B cell (primary cell): Measurements from ENCODE around the gene LPCAT4. TPM values are rescaled to one million over a fixed set of nuclear protein-coding genes. Genes with fewer than 3 reads are reported as not detected.

ENCODE experiments used
- ATAC-seq: fragments of 200-7000 bp; cut with Tn5 transposase; one replicate; pipeline ENCODE4 v1.10.0; 2021; ENCODE audit warnings: low read depth, mild to moderate bottlenecking, moderate number of reproducible peaks, moderate library complexity
- CTCF ChIA-PET: fragments of 350-600 bp; sonication (Branson Sonifier 250); formaldehyde crosslinking; loops from one replicate; lab custom pipeline; 2021; ENCODE audit warnings: antibody characterized with exemption, inconsistent platforms; lab: Charles Lee
- POLR2A ChIA-PET: fragments of 350-600 bp; sonication (Branson Sonifier 250); formaldehyde crosslinking; loops from one replicate; lab custom pipeline; 2021; ENCODE audit warnings: antibody characterized with exemption; lab: Charles Lee
- DNase-seq: peaks from one replicate; pipeline ENCODE4 v3.0.0; 2013
- H2AFZ ChIP-seq: 2 replicates; pipeline ENCODE4 v1.6.1; 2012; ENCODE audit warnings: mild to moderate bottlenecking, low read depth, low read length; ENCODE audit not compliant: insufficient read depth, poor library complexity, severe bottlenecking
- H3K27ac ChIP-seq, 2 donors: 1 replicate in 1 of 2; 2 replicates in 1 of 2; pipeline ENCODE4 v1.5.1; 2012 to 2013; ENCODE audit warnings: low read length in 2 of 2, mild to moderate bottlenecking in 2 of 2, moderate library complexity in 1 of 2
- H3K27me3 ChIP-seq, 4 experiments: fragments of 200-600 bp in 1 of 4; sonication (generic) in 1 of 4; replicated peaks in 1 of 4; 1 replicate in 2 of 4; 2 replicates in 2 of 4; pipeline versions ENCODE4 v1.6.1 to v1.7.0; 2013 to 2016; ENCODE audit warnings: low read length in 3 of 4, mild to moderate bottlenecking in 2 of 4, mixed read lengths in 1 of 4, moderate library complexity in 1 of 4; ENCODE audit not compliant: insufficient read depth in 4 of 4, control insufficient read depth in 3 of 4; ENCODE audit errors: control extremely low read depth in 1 of 4
- H3K36me3 ChIP-seq, 2 experiments: replicated peaks in 1 of 2; 1 replicate in 1 of 2; 2 replicates in 1 of 2; pipeline versions ENCODE4 v1.6.1 to v1.7.1; 2013; ENCODE audit warnings: low read length in 1 of 2; ENCODE audit not compliant: insufficient read depth in 2 of 2, control insufficient read depth in 1 of 2; ENCODE audit errors: control extremely low read depth in 1 of 2, extremely low read depth in 1 of 2
- H3K4me1 ChIP-seq, 2 donors: fragments of 200-600 bp in 1 of 2; sonication (generic) in 1 of 2; 1 replicate in 1 of 2; 2 replicates in 1 of 2; pipeline versions ENCODE4 v1.5.1 to v1.6.1; 2013 to 2017; ENCODE audit warnings: low read length in 2 of 2; ENCODE audit not compliant: control insufficient read depth in 2 of 2, insufficient read depth in 2 of 2
- H3K4me2 ChIP-seq: replicated peaks from 2 replicates; pipeline ENCODE3; 2012; ENCODE audit warnings: mild to moderate bottlenecking, low read depth, low read length; ENCODE audit not compliant: poor library complexity, severe bottlenecking
- H3K4me3 ChIP-seq, 5 experiments: fragments of 200-600 bp in 1 of 5; sonication (generic) in 1 of 5; 1 replicate in 3 of 5; 2 replicates in 2 of 5; pipeline versions ENCODE4 v1.5.1 to v1.7.0; 2011 to 2016; ENCODE audit warnings: low read length in 4 of 5, mild to moderate bottlenecking in 4 of 5, low read depth in 2 of 5, control low read depth in 1 of 5, moderate library complexity in 1 of 5; ENCODE audit not compliant: insufficient read depth in 1 of 5; ENCODE audit errors: control extremely low read depth in 1 of 5, extremely low read depth in 1 of 5
- H3K79me2 ChIP-seq: fragments of 200-600 bp; sonication (generic); one replicate; pipeline ENCODE4 v1.6.0; 2016; ENCODE audit warnings: low read length; ENCODE audit not compliant: control insufficient read depth, insufficient read depth
- H3K9ac ChIP-seq: fragments of 200-600 bp; sonication (generic); 2 replicates; pipeline ENCODE4 v1.6.1; 2017; ENCODE audit warnings: mild to moderate bottlenecking, low read length, moderate library complexity
- H3K9me3 ChIP-seq, 3 donors: one replicate each; pipeline versions ENCODE4 v1.6.1 to v1.7.1; 2013; ENCODE audit warnings: low read length in 2 of 3; ENCODE audit not compliant: control insufficient read depth in 2 of 3, insufficient read depth in 1 of 3; ENCODE audit errors: control extremely low read depth in 1 of 3
- H4K20me1 ChIP-seq: 2 replicates; pipeline ENCODE4 v1.6.0; 2012; ENCODE audit warnings: mild to moderate bottlenecking, low read length; ENCODE audit not compliant: insufficient read depth, control insufficient read depth, poor library complexity, severe bottlenecking
- H3K27ac Mint-ChIP-seq: one replicate; pipeline ENCODE4 v1.8.0; 2021; ENCODE audit warnings: mixed read lengths
- H3K27me3 Mint-ChIP-seq: one replicate; pipeline ENCODE4 v1.8.0; 2021; ENCODE audit warnings: mixed read lengths
- H3K4me1 Mint-ChIP-seq: one replicate; pipeline ENCODE4 v1.8.0; 2021; ENCODE audit warnings: mixed read lengths
- H3K4me3 Mint-ChIP-seq: one replicate; pipeline ENCODE4 v1.8.0; 2021; ENCODE audit warnings: mixed read lengths
- H3K9me3 Mint-ChIP-seq: one replicate; pipeline ENCODE4 v1.8.0; 2022; ENCODE audit warnings: mixed read lengths; ENCODE audit not compliant: insufficient read depth
- CTCF ChIP-seq: fragments of 200-600 bp; IDR thresholded peaks from one replicate; pipeline ENCODE4 v1.8.0; 2022; ENCODE audit warnings: antibody characterized with exemption, mild to moderate bottlenecking
- EZH2 ChIP-seq: IDR thresholded peaks from 2 replicates; pipeline ENCODE4 v1.6.1; 2012; ENCODE audit warnings: borderline replicate concordance, low read depth, mild to moderate bottlenecking, moderate library complexity, low read length; ENCODE audit not compliant: insufficient read depth, poor library complexity, severe bottlenecking
- WGBS: methylation state at CpG from one replicate; pipeline ENCODE4 v1.1.5; 2013; ENCODE audit warnings: missing lambda C conversion rate; ENCODE audit not compliant: insufficient coverage; 5-methylcytosine and 5-hydroxymethylcytosine counted together
- intact Hi-C: fragments of 100-400 bp; cut with micrococcal nuclease; formaldehyde crosslinking; loops from one replicate; pipeline ENCODE4 v1.10.0; 2022
- polyA plus RNA-seq: library from polyadenylated mRNA; depleted of rRNA; stranded (reverse); fragments of >200 nt; gene quantifications from 2 replicates; pipeline ENCODE4 v1.2.3, GENCODE V29; 2012
- total RNA-seq, 2 donors: library from RNA; stranded (reverse); fragments of 120-200 nt in 1 of 2; gene quantifications; 1 replicate in 1 of 2; 2 replicates in 1 of 2; pipeline versions ENCODE4 v1.2.3 to v1.2.4, GENCODE V29; 2013 to 2022

The LPCAT4 gene
- total and polyA plus RNA-seq, 2 donors (not counting 1 experiment from before 2014, with no cell fraction given), result 64.2 to 76.3 TPM

- TF ChIP-seq EZH2 (no peak), CTCF (no peak)
- ChIA-PET POLR2A (no interaction called here), CTCF (interaction anchor here (1.6 kb wide), 1 partner anchor 120 kb away, joined by 3 read pairs; no protein-coding TSS in a partner anchor)
- Histone ChIP-seq H4K20me1 (peaks cover 15% of the 10 kb centered on the region), H3K9me3 (no peaks in the 10 kb centered on the region), H3K27ac (no peak overlapping the region), H3K36me3 (peaks cover 0 to 22% of the 10 kb centered on the region in 2 experiments), H3K4me2 (no peak overlapping the region), H3K27me3 (no peaks in the 10 kb centered on the region), H2AFZ (no peak overlapping the region), H3K9ac (no peak overlapping the region), H3K79me2 (peaks cover 18% of the 10 kb centered on the region), H3K4me1 (peaks cover 9 to 12% of the 10 kb centered on the region in 2 donors), H3K4me3 (no peak overlapping the region)
- 88% methylated on average over 4 of the region's 10 CpGs for WGBS
- Mint-ChIP-seq H3K27ac (no peak overlapping the region), H3K4me1 (peaks cover 18% of the 10 kb centered on the region), H3K9me3 (no peaks in the 10 kb centered on the region), H3K27me3 (no peaks in the 10 kb centered on the region), H3K4me3 (no peak overlapping the region)
- intact Hi-C loops, result no loop called here
- ATAC-seq (no peak), DNase-seq (no peak)
These were observed 4.8 kb downstream of the LPCAT4 start for GRCh38 chr15:34362047-34362773.

GRCh38 chr15:34361278-34361677 lies 5.7 kb downstream of the LPCAT4 start:
- Histone ChIP-seq H3K9ac (no peak overlapping the region), H3K9me3 (no peaks in the 10 kb centered on the region), H4K20me1 (peaks cover 15% of the 10 kb centered on the region), H3K36me3 (peaks cover 0 to 22% of the 10 kb centered on the region in 2 experiments), H3K79me2 (peaks cover 17% of the 10 kb centered on the region), H2AFZ (no peak overlapping the region), H3K27ac (no peak overlapping the region), H3K4me3 (no peak overlapping the region), H3K4me1 (peaks cover 9 to 12% of the 10 kb centered on the region in 2 donors), H3K27me3 (no peaks in the 10 kb centered on the region), H3K4me2 (no peak overlapping the region)
- intact Hi-C loops, result no loop called here
- H3K9me3 Mint-ChIP-seq, result no peaks in the 10 kb centered on the region
- ChIA-PET CTCF (interaction anchor here (1.6 kb wide), 1 partner anchor 119 kb away, joined by 3 read pairs; no protein-coding TSS in a partner anchor), POLR2A (interaction anchor here (0.6 kb wide), 1 partner anchor 28 kb away, joined by 9 read pairs; no protein-coding TSS in a partner anchor)
- H3K4me1 Mint-ChIP-seq, result peaks cover 14% of the 10 kb centered on the region
- ATAC-seq (no peak), DNase-seq (no peak)
- no peak overlapping the region for H3K27ac Mint-ChIP-seq
- no peak overlapping the region for H3K4me3 Mint-ChIP-seq
- TF ChIP-seq EZH2 (no peak), CTCF (no peak)
- 93% methylated on average over 7 of the region's 7 CpGs for WGBS
- no peaks in the 10 kb centered on the region for H3K27me3 Mint-ChIP-seq
